Liver (tissue), 9 donors: ENCODE measurements around the gene DAPK3. TPM values are rescaled to one million over a fixed set of nuclear protein-coding genes. Genes with fewer than 3 reads are reported as not detected.

Experiments used
- DNase-seq: peaks from one replicate; pipeline ENCODE4 v3.0.0-alpha.2; 2017; ENCODE audit warnings: low spot score
- H3K27ac ChIP-seq, 2 donors: one replicate each; pipeline ENCODE4 v1.7.0; 2013; ENCODE audit warnings: inconsistent platforms in 2 of 2, low read length in 2 of 2, control low read depth in 1 of 2, low read depth in 1 of 2, mild to moderate bottlenecking in 1 of 2
- H3K27me3 ChIP-seq, 4 donors: one replicate each; pipeline versions ENCODE4 v1.6.1 to v1.7.0; 2013; ENCODE audit warnings: low read length in 3 of 4, inconsistent platforms in 1 of 4, mild to moderate bottlenecking in 1 of 4, moderate library complexity in 1 of 4; ENCODE audit not compliant: control insufficient read depth in 4 of 4, insufficient read depth in 4 of 4
- H3K36me3 ChIP-seq, 4 donors: one replicate each; pipeline versions ENCODE4 v1.6.1 to v1.7.0; 2013; ENCODE audit warnings: low read length in 3 of 4, mild to moderate bottlenecking in 3 of 4, low read depth in 1 of 4, moderate library complexity in 1 of 4; ENCODE audit not compliant: control insufficient read depth in 4 of 4, insufficient read depth in 3 of 4
- H3K4me1 ChIP-seq, 4 donors: one replicate each; pipeline versions ENCODE4 v1.6.1 to v1.7.0; 2013; ENCODE audit warnings: low read length in 3 of 4, mild to moderate bottlenecking in 3 of 4, moderate library complexity in 1 of 4; ENCODE audit not compliant: control insufficient read depth in 4 of 4, insufficient read depth in 4 of 4
- H3K4me3 ChIP-seq, 3 donors: one replicate each; pipeline versions ENCODE4 v1.6.1 to v1.7.0; 2013; ENCODE audit warnings: low read length in 3 of 3, control low read depth in 1 of 3, low read depth in 1 of 3, mild to moderate bottlenecking in 1 of 3
- H3K9ac ChIP-seq, 2 donors: one replicate each; pipeline ENCODE4 v1.7.0; 2013; ENCODE audit warnings: low read length in 2 of 2, mild to moderate bottlenecking in 2 of 2, moderate library complexity in 2 of 2, control low read depth in 1 of 2, low read depth in 1 of 2
- H3K9me3 ChIP-seq, 4 donors: one replicate each; pipeline versions ENCODE4 v1.6.1 to v1.7.0; 2013; ENCODE audit warnings: low read length in 3 of 4; ENCODE audit not compliant: control insufficient read depth in 4 of 4
- EGR1 ChIP-seq, 2 donors: IDR thresholded peaks; 2 replicates each; pipeline ENCODE4 v1.6.1; 2016 to 2018; ENCODE audit warnings: antibody characterized with exemption in 2 of 2, low read depth in 2 of 2
- FOXA1 ChIP-seq: IDR thresholded peaks from 2 replicates; pipeline ENCODE4 v1.6.1; 2016; ENCODE audit warnings: antibody characterized with exemption
- FOXA2 ChIP-seq: IDR thresholded peaks from 2 replicates; pipeline ENCODE4 v1.6.1; 2016; ENCODE audit warnings: antibody characterized with exemption
- GABPA ChIP-seq, 2 donors: IDR thresholded peaks in 1 of 2; conservative IDR thresholded peaks in 1 of 2; 2 replicates each; pipeline ENCODE4 v1.6.1; 2016; ENCODE audit warnings: antibody characterized with exemption in 2 of 2, mild to moderate bottlenecking in 1 of 2, moderate library complexity in 1 of 2
- HNF4A ChIP-seq, 2 donors: conservative IDR thresholded peaks; 2 replicates each; pipeline ENCODE4 v1.6.1; 2016; ENCODE audit warnings: antibody characterized with exemption in 2 of 2, mild to moderate bottlenecking in 2 of 2
- HNF4G ChIP-seq: IDR thresholded peaks from 2 replicates; pipeline ENCODE4 v1.6.1; 2016; ENCODE audit warnings: antibody characterized with exemption
- JUND ChIP-seq, 2 donors: IDR thresholded peaks; 2 replicates each; pipeline ENCODE4 v1.6.1; 2016; ENCODE audit warnings: antibody characterized with exemption in 2 of 2
- NR2F2 ChIP-seq: IDR thresholded peaks from 2 replicates; pipeline ENCODE4 v1.6.1; 2016; ENCODE audit warnings: antibody characterized with exemption
- RAD21 ChIP-seq, 2 donors: IDR thresholded peaks; 2 replicates each; pipeline ENCODE4 v1.6.1; 2016; ENCODE audit warnings: antibody characterized with exemption in 2 of 2, mild to moderate bottlenecking in 2 of 2
- RXRA ChIP-seq, 2 donors: IDR thresholded peaks; 2 replicates each; pipeline ENCODE4 v1.6.1; 2017 to 2018; ENCODE audit warnings: antibody characterized with exemption in 2 of 2, mild to moderate bottlenecking in 1 of 2
- SP1 ChIP-seq: IDR thresholded peaks from 2 replicates; pipeline ENCODE4 v1.6.1; 2018; ENCODE audit warnings: antibody characterized with exemption, mild to moderate bottlenecking
- TAF1 ChIP-seq: conservative IDR thresholded peaks from 2 replicates; pipeline ENCODE4 v1.6.1; 2016; ENCODE audit warnings: antibody characterized with exemption, mild to moderate bottlenecking
- YY1 ChIP-seq: IDR thresholded peaks from 2 replicates; pipeline ENCODE4 v1.6.1; 2016; ENCODE audit warnings: antibody characterized with exemption, mild to moderate bottlenecking
- WGBS: extraction: QIAGEN DNeasy Blood & Tissue Kit; methylation state at CpG from one replicate; pipeline ENCODE4 v1.1.7; 2013; 5-methylcytosine and 5-hydroxymethylcytosine counted together
- polyA plus RNA-seq, 2 donors: library from polyadenylated mRNA; stranded (reverse) in 1 of 2; unstranded in 1 of 2; fragments of 200-250 nt in 1 of 2; fragments of >200 nt in 1 of 2; fragmentation: Nextera tagmentation in 1 of 2; extraction: Ambion mirVana in 1 of 2; gene quantifications; one replicate each; pipeline versions ENCODE4 v1.2.1 to v1.2.3, GENCODE V29; 2013 to 2015
- total RNA-seq, 2 donors: library from RNA; depleted of rRNA; stranded (reverse); fragments of >200 nt; gene quantifications; one replicate each; pipeline ENCODE4 v1.2.3, GENCODE V29; 2014
- TF ChIP-seq, protein P1 (sequence below): IDR thresholded peaks from 2 replicates; pipeline ENCODE4 v1.6.1; 2016; ENCODE audit warnings: antibody characterized with exemption, mild to moderate bottlenecking
- TF ChIP-seq, protein P2 (sequence below): IDR thresholded peaks from 2 replicates; pipeline ENCODE4 v1.6.1; 2016; ENCODE audit warnings: antibody characterized with exemption
- TF ChIP-seq, protein P3 (sequence below): IDR thresholded peaks from 2 replicates; pipeline ENCODE4 v1.6.1; 2016; ENCODE audit warnings: antibody characterized with exemption
- TF ChIP-seq, protein P4 (sequence below): fragments of 150-350 bp; IDR thresholded peaks from 2 replicates; pipeline ENCODE4 v1.5.1; 2017; ENCODE audit warnings: improper control_type of control experiment, low read depth, low read length; ENCODE audit not compliant: missing input control
- TF ChIP-seq, protein P5 (sequence below): IDR thresholded peaks from 2 replicates; pipeline ENCODE4 v1.6.1; 2016; ENCODE audit warnings: antibody characterized with exemption
- donor health status: healthy.
- donor health status: healthy.
- donor health status: healthy.
- donor health status: healthy.
- donor health status: healthy.

The DAPK3 gene
- total and polyA plus RNA-seq, 4 donors, result 3.0 to 29.5 (median 23.8) TPM

DNA sequence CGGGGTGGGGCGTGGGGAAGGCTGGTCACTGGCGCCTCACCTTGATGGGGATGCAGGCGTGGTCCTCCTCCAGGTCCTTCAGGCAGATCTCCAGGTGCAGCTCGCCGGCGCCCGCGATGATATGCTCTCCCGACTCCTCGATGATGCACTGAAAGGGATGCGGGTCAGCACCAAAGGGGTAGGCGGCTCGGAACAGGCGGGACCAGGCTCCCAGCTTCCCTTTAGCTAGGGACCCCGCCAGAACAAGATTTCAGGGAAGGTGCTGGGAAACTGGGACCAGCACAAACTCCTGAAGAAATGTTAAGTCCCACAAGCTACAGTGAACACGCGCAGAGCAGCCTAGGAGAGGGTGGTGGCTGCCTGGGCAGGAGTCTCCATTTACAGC, 8.4 kb upstream of the DAPK3 start:
- H3K4me3 ChIP-seq, result no peak overlapping the region
- WGBS, result 96% methylated on average over 18 of the region's 18 CpGs
- peaks cover 60 to 86% (median 79%) of the 10 kb centered on the region in 4 donors for H3K36me3 ChIP-seq
- no peak overlapping the region for H3K9ac ChIP-seq
- peaks cover 0 to 11% (median 8%) of the 10 kb centered on the region in 4 donors for H3K4me1 ChIP-seq
- H3K27ac ChIP-seq, result no peak overlapping the region
- H3K27me3 ChIP-seq, result no peaks in the 10 kb centered on the region
- no peaks in the 10 kb centered on the region for H3K9me3 ChIP-seq
- TF ChIP-seq, protein P1, sequence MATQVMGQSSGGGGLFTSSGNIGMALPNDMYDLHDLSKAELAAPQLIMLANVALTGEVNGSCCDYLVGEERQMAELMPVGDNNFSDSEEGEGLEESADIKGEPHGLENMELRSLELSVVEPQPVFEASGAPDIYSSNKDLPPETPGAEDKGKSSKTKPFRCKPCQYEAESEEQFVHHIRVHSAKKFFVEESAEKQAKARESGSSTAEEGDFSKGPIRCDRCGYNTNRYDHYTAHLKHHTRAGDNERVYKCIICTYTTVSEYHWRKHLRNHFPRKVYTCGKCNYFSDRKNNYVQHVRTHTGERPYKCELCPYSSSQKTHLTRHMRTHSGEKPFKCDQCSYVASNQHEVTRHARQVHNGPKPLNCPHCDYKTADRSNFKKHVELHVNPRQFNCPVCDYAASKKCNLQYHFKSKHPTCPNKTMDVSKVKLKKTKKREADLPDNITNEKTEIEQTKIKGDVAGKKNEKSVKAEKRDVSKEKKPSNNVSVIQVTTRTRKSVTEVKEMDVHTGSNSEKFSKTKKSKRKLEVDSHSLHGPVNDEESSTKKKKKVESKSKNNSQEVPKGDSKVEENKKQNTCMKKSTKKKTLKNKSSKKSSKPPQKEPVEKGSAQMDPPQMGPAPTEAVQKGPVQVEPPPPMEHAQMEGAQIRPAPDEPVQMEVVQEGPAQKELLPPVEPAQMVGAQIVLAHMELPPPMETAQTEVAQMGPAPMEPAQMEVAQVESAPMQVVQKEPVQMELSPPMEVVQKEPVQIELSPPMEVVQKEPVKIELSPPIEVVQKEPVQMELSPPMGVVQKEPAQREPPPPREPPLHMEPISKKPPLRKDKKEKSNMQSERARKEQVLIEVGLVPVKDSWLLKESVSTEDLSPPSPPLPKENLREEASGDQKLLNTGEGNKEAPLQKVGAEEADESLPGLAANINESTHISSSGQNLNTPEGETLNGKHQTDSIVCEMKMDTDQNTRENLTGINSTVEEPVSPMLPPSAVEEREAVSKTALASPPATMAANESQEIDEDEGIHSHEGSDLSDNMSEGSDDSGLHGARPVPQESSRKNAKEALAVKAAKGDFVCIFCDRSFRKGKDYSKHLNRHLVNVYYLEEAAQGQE, result no peak
- TF ChIP-seq JUND (IDR thresholded peaks at IDR 0.05), result no peak
- no peak for TF ChIP-seq NR2F2
- TF ChIP-seq RAD21 (IDR thresholded peaks at IDR 0.05), result no peak
- no peak for TF ChIP-seq GABPA (IDR thresholded peaks at IDR 0.05 in 1 of 2, conservative IDR thresholded peaks at IDR 0.05 in 1 of 2)
- no peak for TF ChIP-seq FOXA2
- TF ChIP-seq TAF1, result no peak
- TF ChIP-seq FOXA1, result no peak
- TF ChIP-seq, protein P2, sequence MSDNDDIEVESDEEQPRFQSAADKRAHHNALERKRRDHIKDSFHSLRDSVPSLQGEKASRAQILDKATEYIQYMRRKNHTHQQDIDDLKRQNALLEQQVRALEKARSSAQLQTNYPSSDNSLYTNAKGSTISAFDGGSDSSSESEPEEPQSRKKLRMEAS, result no peak
- TF ChIP-seq, protein P3, sequence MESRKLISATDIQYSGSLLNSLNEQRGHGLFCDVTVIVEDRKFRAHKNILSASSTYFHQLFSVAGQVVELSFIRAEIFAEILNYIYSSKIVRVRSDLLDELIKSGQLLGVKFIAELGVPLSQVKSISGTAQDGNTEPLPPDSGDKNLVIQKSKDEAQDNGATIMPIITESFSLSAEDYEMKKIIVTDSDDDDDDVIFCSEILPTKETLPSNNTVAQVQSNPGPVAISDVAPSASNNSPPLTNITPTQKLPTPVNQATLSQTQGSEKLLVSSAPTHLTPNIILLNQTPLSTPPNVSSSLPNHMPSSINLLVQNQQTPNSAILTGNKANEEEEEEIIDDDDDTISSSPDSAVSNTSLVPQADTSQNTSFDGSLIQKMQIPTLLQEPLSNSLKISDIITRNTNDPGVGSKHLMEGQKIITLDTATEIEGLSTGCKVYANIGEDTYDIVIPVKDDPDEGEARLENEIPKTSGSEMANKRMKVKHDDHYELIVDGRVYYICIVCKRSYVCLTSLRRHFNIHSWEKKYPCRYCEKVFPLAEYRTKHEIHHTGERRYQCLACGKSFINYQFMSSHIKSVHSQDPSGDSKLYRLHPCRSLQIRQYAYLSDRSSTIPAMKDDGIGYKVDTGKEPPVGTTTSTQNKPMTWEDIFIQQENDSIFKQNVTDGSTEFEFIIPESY, result no peak
- TF ChIP-seq YY1, result no peak
- no peak for TF ChIP-seq HNF4A (conservative IDR thresholded peaks at IDR 0.05)
- no peak for TF ChIP-seq HNF4G
- TF ChIP-seq, protein P4, sequence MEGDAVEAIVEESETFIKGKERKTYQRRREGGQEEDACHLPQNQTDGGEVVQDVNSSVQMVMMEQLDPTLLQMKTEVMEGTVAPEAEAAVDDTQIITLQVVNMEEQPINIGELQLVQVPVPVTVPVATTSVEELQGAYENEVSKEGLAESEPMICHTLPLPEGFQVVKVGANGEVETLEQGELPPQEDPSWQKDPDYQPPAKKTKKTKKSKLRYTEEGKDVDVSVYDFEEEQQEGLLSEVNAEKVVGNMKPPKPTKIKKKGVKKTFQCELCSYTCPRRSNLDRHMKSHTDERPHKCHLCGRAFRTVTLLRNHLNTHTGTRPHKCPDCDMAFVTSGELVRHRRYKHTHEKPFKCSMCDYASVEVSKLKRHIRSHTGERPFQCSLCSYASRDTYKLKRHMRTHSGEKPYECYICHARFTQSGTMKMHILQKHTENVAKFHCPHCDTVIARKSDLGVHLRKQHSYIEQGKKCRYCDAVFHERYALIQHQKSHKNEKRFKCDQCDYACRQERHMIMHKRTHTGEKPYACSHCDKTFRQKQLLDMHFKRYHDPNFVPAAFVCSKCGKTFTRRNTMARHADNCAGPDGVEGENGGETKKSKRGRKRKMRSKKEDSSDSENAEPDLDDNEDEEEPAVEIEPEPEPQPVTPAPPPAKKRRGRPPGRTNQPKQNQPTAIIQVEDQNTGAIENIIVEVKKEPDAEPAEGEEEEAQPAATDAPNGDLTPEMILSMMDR, result no peak
- TF ChIP-seq, protein P5, sequence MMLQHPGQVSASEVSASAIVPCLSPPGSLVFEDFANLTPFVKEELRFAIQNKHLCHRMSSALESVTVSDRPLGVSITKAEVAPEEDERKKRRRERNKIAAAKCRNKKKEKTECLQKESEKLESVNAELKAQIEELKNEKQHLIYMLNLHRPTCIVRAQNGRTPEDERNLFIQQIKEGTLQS, result no peak
- TF ChIP-seq EGR1 (IDR thresholded peaks at IDR 0.05; ENCODE audit: low read depth in 2 of 2), result no peak
- no peak for TF ChIP-seq RXRA (IDR thresholded peaks at IDR 0.05)
- TF ChIP-seq SP1, result no peak
- DNase-seq, result no peak
